PFSK-1 (cell line): ENCODE data around the gene LRRC8B.

Experiments used
- FOXP2 ChIP-seq: optimal IDR thresholded peaks from 2 replicates; pipeline ENCODE3; 2011; ENCODE audit warnings: borderline replicate concordance, control low read depth, inconsistent platforms; ENCODE audit not compliant: insufficient read depth; ENCODE audit errors: extremely low read length, extremely low read depth
- POLR2AphosphoS5 ChIP-seq: IDR thresholded peaks from 2 replicates; pipeline ENCODE4 v1.6.1; 2012; ENCODE audit warnings: low read depth, mild to moderate bottlenecking, control low read depth, low read length, moderate library complexity
- REST ChIP-seq, 2 experiments: IDR thresholded peaks; 2 replicates each; pipeline versions ENCODE4 v1.6.1 to v1.8.0; 2011 to 2012; ENCODE audit warnings: low read depth in 2 of 2, low read length in 2 of 2, control low read depth in 1 of 2, inconsistent platforms in 1 of 2, mild to moderate bottlenecking in 1 of 2, moderate library complexity in 1 of 2; ENCODE audit not compliant: insufficient read depth in 1 of 2
- SIN3A ChIP-seq: IDR thresholded peaks from 2 replicates; pipeline ENCODE4 v1.6.1; 2012; ENCODE audit warnings: mild to moderate bottlenecking, low read length, moderate library complexity, borderline replicate concordance; ENCODE audit not compliant: insufficient read depth
- TAF1 ChIP-seq: IDR thresholded peaks from 2 replicates; pipeline ENCODE4 v1.6.1; 2012; ENCODE audit warnings: low read length, control low read depth, borderline replicate concordance; ENCODE audit not compliant: insufficient read depth

The LRRC8B gene

GRCh38 chr1:89584211-89584610 lies 59.6 kb downstream of the LRRC8B start:
- TF ChIP-seq REST (IDR thresholded peaks at IDR 0.05; ENCODE audit: insufficient read depth in 1 of 2, low read depth in 2 of 2, low read length in 2 of 2) (no peak), FOXP2 (no peak), TAF1 (no peak), SIN3A (no peak), POLR2AphosphoS5 (no peak)

- TF ChIP-seq FOXP2 (no peak), REST (IDR thresholded peaks at IDR 0.05; ENCODE audit: insufficient read depth in 1 of 2, low read depth in 2 of 2, low read length in 2 of 2) (no peak), SIN3A (no peak), TAF1 (no peak), POLR2AphosphoS5 (no peak)
Measured at GRCh38 chr1:89584781-89585180, 60.2 kb downstream of the LRRC8B start.

GRCh38 chr1:89587729-89588161 lies 63.1 kb downstream of the LRRC8B start:
- no peak for TF ChIP-seq REST (IDR thresholded peaks at IDR 0.05; ENCODE audit: insufficient read depth in 1 of 2, low read depth in 2 of 2, low read length in 2 of 2)
- no peak for TF ChIP-seq POLR2AphosphoS5
- TF ChIP-seq SIN3A, result no peak
- no peak for TF ChIP-seq TAF1

- TF ChIP-seq POLR2AphosphoS5 (no peak), FOXP2 (no peak), SIN3A (no peak), REST (IDR thresholded peaks at IDR 0.05; ENCODE audit: insufficient read depth in 1 of 2, low read depth in 2 of 2, low read length in 2 of 2) (no peak), TAF1 (no peak)
Measured at GRCh38 chr1:89588480-89588879, 63.9 kb downstream of the LRRC8B start.

GRCh38 chr1:89589515-89589914 lies 64.9 kb downstream of the LRRC8B start:
- TF ChIP-seq TAF1 (no peak), REST (IDR thresholded peaks at IDR 0.05; ENCODE audit: insufficient read depth in 1 of 2, low read depth in 2 of 2, low read length in 2 of 2) (no peak), FOXP2 (no peak), SIN3A (no peak), POLR2AphosphoS5 (no peak)
